ENCODE measurements around the gene TRAPPC3L. TPM values are rescaled to one million over a fixed set of nuclear protein-coding genes. Genes with fewer than 3 reads are reported as not detected.
"Not testable (repeated sequence)": the region's sequence is repeated elsewhere in the genome, so short reads cannot be mapped to it uniquely, and the experiment has no call there.

Gene TRAPPC3L
- total RNA-seq, 1 donor from 2014 or later, result not detected

- no peak for TF ChIP-seq CTCF (IDR thresholded peaks at IDR 0.05; ENCODE audit: unreplicated experiment)
- no peak overlapping the region for H3K4me3 Mint-ChIP-seq (ENCODE audit: low read depth)
- DNase-seq (ENCODE audit: low spot score, unreplicated experiment), result no peak
- peaks cover 4% of the 10 kb centered on the region for H3K9me3 Mint-ChIP-seq (ENCODE audit: low read depth)
- H3K36me3 Mint-ChIP-seq (ENCODE audit: insufficient read depth), result no peaks in the 10 kb centered on the region
- H3K27me3 Mint-ChIP-seq, result peaks cover 10% of the 10 kb centered on the region
- peaks cover 5% of the 10 kb centered on the region for H3K4me1 Mint-ChIP-seq (ENCODE audit: low read depth)
- H3K27ac Mint-ChIP-seq, result no peak overlapping the region
Observed at GRCh38 chr6:116497113-116497676, 48.3 kb downstream of the TRAPPC3L start.

GRCh38 chr6:116495161-116495560, 50.3 kb downstream of the TRAPPC3L start:
- not testable (repeated sequence) for H3K9me3 Mint-ChIP-seq (ENCODE audit: low read depth); H3K27ac Mint-ChIP-seq; H3K36me3 Mint-ChIP-seq (ENCODE audit: insufficient read depth); DNase-seq (ENCODE audit: low spot score, unreplicated experiment); H3K4me1 Mint-ChIP-seq (ENCODE audit: low read depth); H3K4me3 Mint-ChIP-seq (ENCODE audit: low read depth); H3K27me3 Mint-ChIP-seq

- Mint-ChIP-seq H3K36me3 (ENCODE audit: insufficient read depth) (no peaks in the 10 kb centered on the region), H3K27ac (no peak overlapping the region), H3K9me3 (ENCODE audit: low read depth) (peaks cover 6% of the 10 kb centered on the region), H3K4me1 (ENCODE audit: low read depth) (peaks cover 1% of the 10 kb centered on the region), H3K27me3 (no peaks in the 10 kb centered on the region), H3K4me3 (ENCODE audit: low read depth) (no peak overlapping the region)
- DNase-seq (ENCODE audit: low spot score, unreplicated experiment), result no peak
- no peak for TF ChIP-seq CTCF (IDR thresholded peaks at IDR 0.05; ENCODE audit: unreplicated experiment)
Observed at GRCh38 chr6:116492331-116493067, 53.0 kb downstream of the TRAPPC3L start.

- DNase-seq (ENCODE audit: low spot score, unreplicated experiment), result no peak
- Mint-ChIP-seq H3K9me3 (ENCODE audit: low read depth) (peaks cover 6% of the 10 kb centered on the region), H3K4me3 (ENCODE audit: low read depth) (no peak overlapping the region)
Observed at GRCh38 chr6:116491610-116492330, 53.7 kb downstream of the TRAPPC3L start.

GRCh38 chr6:116485559-116486184, 59.8 kb downstream of the TRAPPC3L start:
- H3K4me1 Mint-ChIP-seq (ENCODE audit: low read depth), result peaks cover 20% of the 10 kb centered on the region
- no peak overlapping the region for H3K4me3 Mint-ChIP-seq (ENCODE audit: low read depth)
- TF ChIP-seq CTCF (IDR thresholded peaks at IDR 0.05; ENCODE audit: unreplicated experiment), result no peak
- peaks cover 4% of the 10 kb centered on the region for H3K9me3 Mint-ChIP-seq (ENCODE audit: low read depth)
- H3K27me3 Mint-ChIP-seq, result peaks cover 3% of the 10 kb centered on the region
- no peak for DNase-seq (ENCODE audit: low spot score, unreplicated experiment)
- H3K36me3 Mint-ChIP-seq (ENCODE audit: insufficient read depth), result no peaks in the 10 kb centered on the region
- no peak overlapping the region for H3K27ac Mint-ChIP-seq

More at GRCh38 chr6:116491610-116492330, 53.7 kb downstream of the TRAPPC3L start:
- TF ChIP-seq CTCF (IDR thresholded peaks at IDR 0.05; ENCODE audit: unreplicated experiment), result no peak
- Mint-ChIP-seq H3K27me3 (no peaks in the 10 kb centered on the region), H3K4me1 (ENCODE audit: low read depth) (no peaks in the 10 kb centered on the region), H3K36me3 (ENCODE audit: insufficient read depth) (no peaks in the 10 kb centered on the region), H3K27ac (no peak overlapping the region)

All from progenitor cell of endocrine pancreas (in vitro differentiated cells).